Lung (tissue), 12 donors: ENCODE results near the gene RCVRN. TPM values are rescaled to one million over a fixed set of nuclear protein-coding genes. Genes with fewer than 3 reads are reported as not detected.

Experiments
- ATAC-seq: fragments of 200-7000 bp; cut with Tn5 transposase; one replicate; pipeline ENCODE4 v1.9.1; 2020; ENCODE audit warnings: moderate number of reproducible peaks; ENCODE audit not compliant: insufficient read depth, low FRiP score
- DNase-seq, 3 donors: peaks; one replicate each; pipeline ENCODE4 v3.0.0-alpha.2; 2013 to 2017
- H3K27ac ChIP-seq, 2 donors: one replicate each; pipeline ENCODE4 v1.5.1; 2013; ENCODE audit warnings: mild to moderate bottlenecking in 2 of 2, moderate library complexity in 2 of 2, control low read depth in 1 of 2, inconsistent platforms in 1 of 2, low read depth in 1 of 2, low read length in 1 of 2
- H3K27me3 ChIP-seq, 3 donors: one replicate each; pipeline ENCODE4 v1.5.1; 2013; ENCODE audit warnings: low read length in 2 of 3; ENCODE audit not compliant: control insufficient read depth in 3 of 3, insufficient read depth in 3 of 3
- H3K36me3 ChIP-seq, 4 donors: one replicate each; pipeline ENCODE4 v1.5.1; 2013; ENCODE audit warnings: low read length in 4 of 4, mild to moderate bottlenecking in 1 of 4, moderate library complexity in 1 of 4; ENCODE audit not compliant: control insufficient read depth in 4 of 4, insufficient read depth in 4 of 4
- H3K4me1 ChIP-seq, 5 donors: one replicate each; pipeline ENCODE4 v1.5.1; 2013; ENCODE audit warnings: low read length in 5 of 5, mild to moderate bottlenecking in 2 of 5, moderate library complexity in 1 of 5; ENCODE audit not compliant: control insufficient read depth in 5 of 5, insufficient read depth in 5 of 5
- H3K4me3 ChIP-seq: one replicate; pipeline ENCODE4 v1.5.1; 2013; ENCODE audit warnings: mild to moderate bottlenecking, control low read depth, moderate library complexity
- H3K9ac ChIP-seq, 2 donors: one replicate each; pipeline ENCODE4 v1.5.1; 2013; ENCODE audit warnings: low read length in 2 of 2, control low read depth in 1 of 2; ENCODE audit not compliant: insufficient read depth in 1 of 2
- H3K9me3 ChIP-seq, 4 donors: one replicate each; pipeline ENCODE4 v1.5.1; 2013; ENCODE audit warnings: low read length in 3 of 4, mild to moderate bottlenecking in 1 of 4, moderate library complexity in 1 of 4; ENCODE audit not compliant: control insufficient read depth in 4 of 4, insufficient read depth in 3 of 4
- WGBS, 2 donors: extraction: QIAGEN DNeasy Blood & Tissue Kit; methylation state at CpG; one replicate each; pipeline ENCODE4 v1.1.7; 2013; 5-methylcytosine and 5-hydroxymethylcytosine counted together
- polyA plus RNA-seq, 2 donors: library from polyadenylated mRNA; stranded (reverse); fragments of 200-250 nt; gene quantifications; one replicate each; pipeline ENCODE4 v1.2.1, GENCODE V29; 2013
- total RNA-seq, 2 donors: library from RNA; depleted of rRNA in 1 of 2; stranded (reverse); fragments of >200 nt in 1 of 2; gene quantifications; one replicate each; pipeline ENCODE4 v1.2.1, GENCODE V29; 2014 to 2021
- TF ChIP-seq, protein P1 (sequence below): IDR thresholded peaks from 2 replicates; pipeline ENCODE4 v1.5.1; 2012; ENCODE audit warnings: mild to moderate bottlenecking; ENCODE audit errors: control extremely low read depth, extremely low read depth
- donor health status: control.
- donor health status: control.
- donor health status: Bipolar disorder and iron deficiency.
- donor health status: healthy.
- donor health status: DM: yes; HTN: yes; CAD: no.

Gene RCVRN
- total and polyA plus RNA-seq, 4 donors: 0.09 to 0.31 (median 0.24) TPM; not detected in 1

DNA sequence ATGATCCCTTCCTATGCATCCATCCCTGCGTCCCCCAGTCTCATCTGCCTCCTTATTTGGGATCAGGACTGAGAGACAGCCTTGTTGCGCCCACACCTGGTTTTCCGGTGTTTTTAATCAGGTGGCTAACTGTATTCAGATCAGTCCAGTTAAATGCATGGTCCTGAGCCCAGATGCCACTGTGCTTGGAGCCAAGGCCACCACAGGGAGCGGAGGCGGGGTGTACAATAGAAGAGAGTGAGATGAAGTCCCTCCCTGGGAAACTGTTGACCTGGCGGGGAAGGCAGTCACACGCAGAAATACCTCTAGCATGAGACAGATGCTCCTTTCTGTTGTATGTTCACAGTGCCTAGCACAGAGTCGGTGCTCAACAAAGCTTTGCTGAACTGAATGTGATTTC is 6.3 kb downstream of the RCVRN start:
- H3K9me3 ChIP-seq: peaks cover 0 to 5% (median 1%) of the 10 kb centered on the region in 4 donors
- no peak overlapping the region for H3K27ac ChIP-seq
- DNase-seq (no peak), ATAC-seq (no peak)
- peaks cover 0 to 33% (median 0%) of the 10 kb centered on the region in 5 donors for H3K4me1 ChIP-seq
- H3K36me3 ChIP-seq: no peaks in the 10 kb centered on the region
- H3K9ac ChIP-seq: no peak overlapping the region
- 92 to 95% methylated on average over 8 of the region's 8 CpGs for WGBS, 2 donors
- no peak overlapping the region for H3K4me3 ChIP-seq
- no peaks in the 10 kb centered on the region for H3K27me3 ChIP-seq
- TF ChIP-seq, protein P1, sequence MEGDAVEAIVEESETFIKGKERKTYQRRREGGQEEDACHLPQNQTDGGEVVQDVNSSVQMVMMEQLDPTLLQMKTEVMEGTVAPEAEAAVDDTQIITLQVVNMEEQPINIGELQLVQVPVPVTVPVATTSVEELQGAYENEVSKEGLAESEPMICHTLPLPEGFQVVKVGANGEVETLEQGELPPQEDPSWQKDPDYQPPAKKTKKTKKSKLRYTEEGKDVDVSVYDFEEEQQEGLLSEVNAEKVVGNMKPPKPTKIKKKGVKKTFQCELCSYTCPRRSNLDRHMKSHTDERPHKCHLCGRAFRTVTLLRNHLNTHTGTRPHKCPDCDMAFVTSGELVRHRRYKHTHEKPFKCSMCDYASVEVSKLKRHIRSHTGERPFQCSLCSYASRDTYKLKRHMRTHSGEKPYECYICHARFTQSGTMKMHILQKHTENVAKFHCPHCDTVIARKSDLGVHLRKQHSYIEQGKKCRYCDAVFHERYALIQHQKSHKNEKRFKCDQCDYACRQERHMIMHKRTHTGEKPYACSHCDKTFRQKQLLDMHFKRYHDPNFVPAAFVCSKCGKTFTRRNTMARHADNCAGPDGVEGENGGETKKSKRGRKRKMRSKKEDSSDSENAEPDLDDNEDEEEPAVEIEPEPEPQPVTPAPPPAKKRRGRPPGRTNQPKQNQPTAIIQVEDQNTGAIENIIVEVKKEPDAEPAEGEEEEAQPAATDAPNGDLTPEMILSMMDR: no peak

DNA sequence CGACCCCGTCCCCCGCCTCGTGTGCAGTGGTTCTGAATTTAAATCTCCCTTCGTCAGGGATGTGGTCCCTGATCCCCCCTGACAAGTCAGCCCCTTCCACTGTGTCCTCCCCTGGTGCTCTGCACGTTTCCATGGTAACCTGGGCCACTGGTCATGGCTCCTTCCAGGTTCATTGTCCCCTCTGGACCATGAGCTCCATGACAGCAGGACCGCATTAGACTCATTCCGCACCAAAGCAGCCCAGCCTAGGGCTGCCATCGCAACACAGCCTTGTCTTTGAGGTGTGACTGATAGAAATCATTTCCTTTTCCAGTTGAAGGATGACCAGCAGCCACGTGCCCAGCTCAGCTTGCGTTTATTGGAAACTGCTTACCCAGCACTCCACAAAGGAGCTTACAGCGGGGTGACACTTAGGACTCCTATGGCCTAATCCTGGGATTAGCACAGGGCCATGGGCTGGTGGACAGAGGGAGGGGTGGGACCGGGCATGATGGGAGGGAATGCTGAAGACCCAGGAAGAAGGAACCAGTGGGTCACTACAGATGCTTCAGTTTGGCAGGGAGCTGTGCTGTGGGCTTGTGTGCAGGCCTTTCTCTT is 7.6 kb downstream of the RCVRN start:
- H3K4me1 ChIP-seq: peaks cover 0 to 32% (median 0%) of the 10 kb centered on the region in 5 donors
- WGBS, 2 donors: 73 to 80% methylated on average over 13 of the region's 13 CpGs
- no peak overlapping the region for H3K27ac ChIP-seq
- peaks cover 0 to 5% (median 1%) of the 10 kb centered on the region in 4 donors for H3K9me3 ChIP-seq
- ATAC-seq: no peak
- no peaks in the 10 kb centered on the region for H3K36me3 ChIP-seq
- peak in 1 of 3 donors; percentile 30 for DNase-seq
- no peaks in the 10 kb centered on the region for H3K27me3 ChIP-seq
- no peak overlapping the region for H3K4me3 ChIP-seq
- TF ChIP-seq, protein P1: no peak
- no peak overlapping the region for H3K9ac ChIP-seq

GRCh38 chr17:9895923-9896322 is 9.1 kb downstream of the RCVRN start:
- Histone ChIP-seq H3K4me1 (peaks cover 0 to 16% (median 0%) of the 10 kb centered on the region in 5 donors), H3K4me3 (no peak overlapping the region), H3K27me3 (no peaks in the 10 kb centered on the region), H3K9ac (no peak overlapping the region), H3K36me3 (no peaks in the 10 kb centered on the region), H3K9me3 (peaks cover 0 to 5% (median 1%) of the 10 kb centered on the region in 4 donors), H3K27ac (no peak overlapping the region)
- DNase-seq: no peak
- TF ChIP-seq, protein P1: no peak
- ATAC-seq: no peak

- DNase-seq (no peak), ATAC-seq (no peak)
- H3K36me3 ChIP-seq: no peaks in the 10 kb centered on the region
- 95 to 96% methylated on average over 3 of the region's 3 CpGs for WGBS, 2 donors
- H3K27ac ChIP-seq: no peak overlapping the region
- H3K27me3 ChIP-seq: no peaks in the 10 kb centered on the region
- no peak overlapping the region for H3K9ac ChIP-seq
- H3K4me3 ChIP-seq: no peak overlapping the region
- peaks cover 0 to 7% (median 1%) of the 10 kb centered on the region in 4 donors for H3K9me3 ChIP-seq
- peaks cover 0 to 4% (median 0%) of the 10 kb centered on the region in 5 donors for H3K4me1 ChIP-seq
- TF ChIP-seq, protein P1: no peak
Observed at GRCh38 chr17:9894231-9894630, 10.8 kb downstream of the RCVRN start.
